Lung (tissue), 12 donors: ENCODE results near the gene PSG4. TPM values are rescaled to one million over a fixed set of nuclear protein-coding genes. Genes with fewer than 3 reads are reported as not detected.

ENCODE experiments used
- ATAC-seq: fragments of 200-7000 bp; cut with Tn5 transposase; one replicate; pipeline ENCODE4 v1.9.1; 2020; ENCODE audit warnings: moderate number of reproducible peaks; ENCODE audit not compliant: insufficient read depth, low FRiP score
- DNase-seq, 3 donors: peaks; one replicate each; pipeline ENCODE4 v3.0.0-alpha.2; 2013 to 2017
- H3K27ac ChIP-seq, 2 donors: one replicate each; pipeline ENCODE4 v1.5.1; 2013; ENCODE audit warnings: mild to moderate bottlenecking in 2 of 2, moderate library complexity in 2 of 2, control low read depth in 1 of 2, inconsistent platforms in 1 of 2, low read depth in 1 of 2, low read length in 1 of 2
- H3K27me3 ChIP-seq, 3 donors: one replicate each; pipeline ENCODE4 v1.5.1; 2013; ENCODE audit warnings: low read length in 2 of 3; ENCODE audit not compliant: control insufficient read depth in 3 of 3, insufficient read depth in 3 of 3
- H3K36me3 ChIP-seq, 4 donors: one replicate each; pipeline ENCODE4 v1.5.1; 2013; ENCODE audit warnings: low read length in 4 of 4, mild to moderate bottlenecking in 1 of 4, moderate library complexity in 1 of 4; ENCODE audit not compliant: control insufficient read depth in 4 of 4, insufficient read depth in 4 of 4
- H3K4me1 ChIP-seq, 5 donors: one replicate each; pipeline ENCODE4 v1.5.1; 2013; ENCODE audit warnings: low read length in 5 of 5, mild to moderate bottlenecking in 2 of 5, moderate library complexity in 1 of 5; ENCODE audit not compliant: control insufficient read depth in 5 of 5, insufficient read depth in 5 of 5
- H3K4me3 ChIP-seq: one replicate; pipeline ENCODE4 v1.5.1; 2013; ENCODE audit warnings: mild to moderate bottlenecking, control low read depth, moderate library complexity
- H3K9ac ChIP-seq, 2 donors: one replicate each; pipeline ENCODE4 v1.5.1; 2013; ENCODE audit warnings: low read length in 2 of 2, control low read depth in 1 of 2; ENCODE audit not compliant: insufficient read depth in 1 of 2
- H3K9me3 ChIP-seq, 4 donors: one replicate each; pipeline ENCODE4 v1.5.1; 2013; ENCODE audit warnings: low read length in 3 of 4, mild to moderate bottlenecking in 1 of 4, moderate library complexity in 1 of 4; ENCODE audit not compliant: control insufficient read depth in 4 of 4, insufficient read depth in 3 of 4
- CTCF ChIP-seq: IDR thresholded peaks from 2 replicates; pipeline ENCODE4 v1.5.1; 2012; ENCODE audit warnings: mild to moderate bottlenecking; ENCODE audit errors: control extremely low read depth, extremely low read depth
- WGBS, 2 donors: extraction: QIAGEN DNeasy Blood & Tissue Kit; methylation state at CpG; one replicate each; pipeline ENCODE4 v1.1.7; 2013; 5-methylcytosine and 5-hydroxymethylcytosine counted together
- polyA plus RNA-seq, 2 donors: library from polyadenylated mRNA; stranded (reverse); fragments of 200-250 nt; gene quantifications; one replicate each; pipeline ENCODE4 v1.2.1, GENCODE V29; 2013
- total RNA-seq, 2 donors: library from RNA; depleted of rRNA in 1 of 2; stranded (reverse); fragments of >200 nt in 1 of 2; gene quantifications; one replicate each; pipeline ENCODE4 v1.2.1, GENCODE V29; 2014 to 2021
- donor health status: control.
- donor health status: control.
- donor health status: Bipolar disorder and iron deficiency.
- donor health status: healthy.
- donor health status: DM: yes; HTN: yes; CAD: no.

PSG4 gene
- total and polyA plus RNA-seq, 4 donors: not detected

DNA sequence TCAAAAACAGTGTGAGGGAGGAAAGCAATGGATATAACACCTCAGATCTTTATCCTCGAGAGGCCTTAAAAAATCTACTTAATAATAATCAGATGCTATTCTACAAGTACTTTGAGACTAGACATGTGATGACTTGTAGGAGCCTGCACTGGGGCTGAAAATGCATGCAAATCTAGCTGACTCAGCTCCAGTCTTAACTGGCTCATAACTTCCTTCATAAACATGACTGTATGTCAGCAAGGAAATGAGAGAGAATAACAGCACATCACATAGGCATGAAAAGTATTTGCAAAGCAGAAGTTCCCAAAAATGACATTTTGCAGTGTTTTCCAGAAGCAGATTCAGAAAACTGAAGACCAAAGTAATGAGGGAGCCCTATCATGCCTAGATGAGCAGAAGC is 57.2 kb downstream of the PSG4 start:
- H3K9ac ChIP-seq: no peak overlapping the region
- no peak overlapping the region for H3K4me3 ChIP-seq
- TF ChIP-seq CTCF: no peak
- WGBS, 2 donors: 64 to 71% methylated on average over 1 of the region's 1 CpG
- DNase-seq: peak in 1 of 3 donors; percentile 1
- peaks cover 0 to 5% (median 0%) of the 10 kb centered on the region in 4 donors for H3K9me3 ChIP-seq
- no peak overlapping the region for H3K27ac ChIP-seq
- ATAC-seq: no peak
- H3K27me3 ChIP-seq: no peaks in the 10 kb centered on the region
- no peaks in the 10 kb centered on the region for H3K36me3 ChIP-seq
- H3K4me1 ChIP-seq: no peaks in the 10 kb centered on the region

Other genes with a start within 250 kb of the PSG4 start
- not detected for gene PSG11, start 179.2 kb downstream of the PSG4 start, total RNA-seq
- gene PSG11, start 179.2 kb downstream of the PSG4 start, polyA plus RNA-seq: not detected
- not detected for gene PSG2, start 122.9 kb downstream of the PSG4 start, total RNA-seq
- gene PSG2, start 122.9 kb downstream of the PSG4 start, polyA plus RNA-seq: not detected
- not detected for gene PSG5, start 19.1 kb downstream of the PSG4 start, total RNA-seq
- not detected for gene PSG5, start 19.1 kb downstream of the PSG4 start, polyA plus RNA-seq
- gene PSG9, start 63.9 kb upstream of the PSG4 start, total RNA-seq: not detected
- not detected for gene PSG9, start 63.9 kb upstream of the PSG4 start, polyA plus RNA-seq
- gene CD177, start 148.0 kb upstream of the PSG4 start, total RNA-seq: 10 to 100 TPM; 13.7 to 25.1 TPM
- gene CD177, start 148.0 kb upstream of the PSG4 start, polyA plus RNA-seq: 10 to 100 TPM in 1 of 2 donors, 1 to 10 TPM in 1; 1.0 to 57.8 TPM
- not detected for gene TEX101, start 209.3 kb upstream of the PSG4 start, total RNA-seq
- gene TEX101, start 209.3 kb upstream of the PSG4 start, polyA plus RNA-seq: not detected